GM18499 (cell line): Measurements from ENCODE around the gene FGB.
"Not testable (repeated sequence)": the region's sequence is repeated elsewhere in the genome, so short reads cannot be mapped to it uniquely, and the experiment has no call there.

Experiments used
- ATAC-seq: cut with Tn5 transposase; IDR thresholded peaks from one replicate; pipeline ENCODE4 v1.9.1; 2021; ENCODE audit warnings: moderate number of reproducible peaks; ENCODE audit not compliant: insufficient read depth, unreplicated experiment

The FGB gene

GRCh38 chr4:154593868-154594267 lies 31.1 kb downstream of the FGB start:
- no peak for ATAC-seq

- ATAC-seq = not testable (repeated sequence)
Observed at GRCh38 chr4:154594343-154594742, 31.5 kb downstream of the FGB start.

GRCh38 chr4:154595807-154596206 lies 33.0 kb downstream of the FGB start:
- no peak for ATAC-seq

GRCh38 chr4:154597281-154597680 lies 34.5 kb downstream of the FGB start:
- not testable (repeated sequence) for ATAC-seq

GRCh38 chr4:154597798-154598774 lies 35.3 kb downstream of the FGB start:
- no peak for ATAC-seq

GRCh38 chr4:154602404-154603020 lies 39.7 kb downstream of the FGB start:
- no peak for ATAC-seq

- ATAC-seq = no peak
Observed at GRCh38 chr4:154603033-154603943, 40.5 kb downstream of the FGB start.

- no peak for ATAC-seq
Observed at GRCh38 chr4:154604696-154605200, 41.9 kb downstream of the FGB start.

- ATAC-seq = no peak
Observed at GRCh38 chr4:154606728-154607723, 44.2 kb downstream of the FGB start.

GRCh38 chr4:154608361-154609252 lies 45.8 kb downstream of the FGB start:
- ATAC-seq = no peak

GRCh38 chr4:154609532-154609931 lies 46.7 kb downstream of the FGB start:
- no peak for ATAC-seq

- no peak for ATAC-seq
Observed at GRCh38 chr4:154610582-154610981, 47.8 kb downstream of the FGB start.

- ATAC-seq = no peak
Observed at GRCh38 chr4:154611833-154612232, 49.0 kb downstream of the FGB start.

GRCh38 chr4:154612472-154613414 lies 49.9 kb downstream of the FGB start, which contains the start of gene FGG:
TSS of gene FGG (minus strand) at chr4:154612656. CDS start at chr4:154612609, 47 bp downstream.
- no peak for ATAC-seq

GRCh38 chr4:154614306-154614705 lies 51.5 kb downstream of the FGB start:
- no peak for ATAC-seq

GRCh38 chr4:154615211-154615610 lies 52.4 kb downstream of the FGB start:
- ATAC-seq = no peak

GRCh38 chr4:154616287-154616686 lies 53.5 kb downstream of the FGB start:
- no peak for ATAC-seq
